Hepatic stellate cell (primary cell): ENCODE measurements around the gene FBLN2.

ENCODE experiments used
- DNase-seq: peaks from one replicate; pipeline ENCODE4 v3.0.0; 2011; ENCODE audit warnings: low spot score

The FBLN2 gene

GRCh38 chr3:13567684-13568514 is 19.0 kb downstream of the FBLN2 start:
- no peak for DNase-seq

GRCh38 chr3:13568515-13569028 is 19.6 kb downstream of the FBLN2 start:
- DNase-seq: no peak

DNA sequence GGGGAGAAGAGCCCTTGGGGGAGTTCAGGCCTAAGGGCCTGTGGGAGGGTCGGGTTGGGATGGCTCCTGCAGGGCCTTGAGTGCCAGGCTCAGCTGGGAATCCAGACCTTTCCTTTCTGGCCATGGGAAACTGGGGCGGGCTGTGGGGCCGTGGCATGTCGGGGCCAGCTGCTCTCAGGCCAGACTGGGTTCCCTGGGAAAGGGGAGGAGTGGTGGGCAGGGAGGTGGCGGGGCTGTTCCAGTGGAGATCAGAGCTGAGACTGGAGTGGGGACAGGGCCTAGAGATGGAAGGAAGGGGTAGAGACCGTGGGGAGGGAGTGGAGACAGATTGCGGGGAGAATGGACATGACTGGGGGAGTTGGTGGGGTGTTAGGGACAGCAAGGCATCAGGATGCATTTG is 20.3 kb downstream of the FBLN2 start:
- no peak for DNase-seq

DNA sequence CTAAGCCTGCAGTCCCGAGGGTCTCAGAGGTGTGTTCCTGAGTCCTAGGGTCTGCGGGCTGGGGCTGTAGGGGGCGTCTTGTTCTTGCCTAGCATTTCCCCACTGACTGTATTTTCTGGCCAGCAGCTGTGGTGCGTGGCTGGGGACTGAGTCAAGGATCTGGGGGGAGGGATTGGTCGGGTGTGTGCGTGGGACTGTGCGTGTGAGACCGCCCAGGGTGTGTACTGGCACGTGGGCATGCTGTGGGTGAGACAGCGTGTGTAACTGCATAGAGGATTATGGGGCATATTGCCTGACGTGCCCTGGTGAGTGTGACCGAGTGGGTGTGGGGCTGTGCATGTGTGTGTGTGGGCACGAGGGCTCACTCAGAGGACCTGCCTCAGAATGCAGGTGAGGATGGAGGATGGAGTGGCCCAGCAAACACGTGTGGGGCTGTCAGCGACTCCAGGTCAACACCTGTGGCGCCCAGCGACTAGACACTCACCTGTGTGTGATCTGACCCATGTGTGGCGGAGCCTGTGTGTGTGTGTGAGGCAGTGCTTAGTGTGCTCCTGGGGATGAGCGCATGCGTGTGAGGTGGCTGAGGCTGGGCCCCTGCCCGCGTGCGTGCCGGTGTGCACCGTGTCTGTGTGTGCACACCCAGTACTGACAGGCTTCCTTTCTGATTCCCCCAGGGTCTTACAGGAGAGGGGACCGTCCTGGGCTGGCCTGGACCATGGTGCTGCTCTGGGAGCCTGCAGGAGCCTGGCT is 20.9 kb downstream of the FBLN2 start:
- DNase-seq: no peak

DNA sequence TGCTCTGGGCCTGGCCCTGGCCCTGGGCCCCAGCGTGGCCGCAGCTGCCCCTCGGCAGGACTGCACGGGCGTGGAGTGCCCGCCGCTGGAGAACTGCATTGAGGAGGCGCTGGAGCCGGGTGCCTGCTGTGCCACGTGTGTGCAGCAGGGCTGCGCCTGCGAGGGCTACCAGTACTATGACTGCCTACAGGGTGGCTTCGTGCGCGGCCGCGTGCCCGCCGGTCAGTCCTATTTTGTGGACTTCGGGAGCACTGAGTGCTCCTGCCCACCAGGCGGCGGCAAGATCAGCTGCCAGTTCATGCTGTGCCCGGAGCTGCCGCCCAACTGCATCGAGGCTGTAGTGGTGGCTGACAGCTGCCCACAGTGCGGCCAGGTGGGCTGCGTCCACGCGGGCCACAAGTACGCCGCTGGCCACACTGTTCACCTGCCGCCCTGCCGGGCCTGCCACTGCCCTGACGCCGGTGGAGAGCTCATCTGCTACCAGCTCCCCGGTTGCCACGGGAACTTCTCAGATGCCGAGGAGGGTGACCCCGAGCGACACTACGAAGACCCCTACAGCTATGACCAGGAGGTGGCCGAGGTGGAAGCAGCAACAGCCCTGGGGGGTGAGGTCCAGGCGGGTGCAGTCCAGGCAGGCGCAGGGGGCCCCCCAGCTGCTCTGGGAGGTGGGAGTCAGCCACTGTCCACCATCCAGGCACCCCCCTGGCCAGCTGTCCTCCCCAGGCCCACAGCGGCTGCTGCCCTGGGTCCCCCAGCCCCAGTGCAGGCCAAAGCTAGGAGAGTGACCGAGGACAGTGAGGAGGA is 21.7 kb downstream of the FBLN2 start:
- DNase-seq: no peak

DNA sequence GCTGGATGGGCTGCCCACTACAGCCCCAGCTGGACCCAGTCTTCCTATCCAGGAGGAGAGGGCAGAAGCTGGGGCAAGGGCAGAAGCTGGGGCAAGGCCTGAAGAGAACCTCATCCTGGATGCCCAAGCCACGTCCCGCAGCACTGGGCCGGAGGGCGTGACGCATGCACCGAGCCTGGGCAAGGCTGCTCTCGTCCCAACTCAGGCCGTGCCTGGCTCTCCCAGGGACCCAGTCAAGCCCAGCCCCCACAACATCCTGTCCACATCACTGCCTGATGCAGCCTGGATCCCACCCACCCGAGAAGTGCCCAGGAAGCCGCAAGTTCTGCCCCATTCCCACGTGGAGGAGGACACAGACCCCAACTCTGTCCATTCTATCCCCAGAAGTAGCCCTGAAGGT is 22.3 kb downstream of the FBLN2 start:
- no peak for DNase-seq

DNA sequence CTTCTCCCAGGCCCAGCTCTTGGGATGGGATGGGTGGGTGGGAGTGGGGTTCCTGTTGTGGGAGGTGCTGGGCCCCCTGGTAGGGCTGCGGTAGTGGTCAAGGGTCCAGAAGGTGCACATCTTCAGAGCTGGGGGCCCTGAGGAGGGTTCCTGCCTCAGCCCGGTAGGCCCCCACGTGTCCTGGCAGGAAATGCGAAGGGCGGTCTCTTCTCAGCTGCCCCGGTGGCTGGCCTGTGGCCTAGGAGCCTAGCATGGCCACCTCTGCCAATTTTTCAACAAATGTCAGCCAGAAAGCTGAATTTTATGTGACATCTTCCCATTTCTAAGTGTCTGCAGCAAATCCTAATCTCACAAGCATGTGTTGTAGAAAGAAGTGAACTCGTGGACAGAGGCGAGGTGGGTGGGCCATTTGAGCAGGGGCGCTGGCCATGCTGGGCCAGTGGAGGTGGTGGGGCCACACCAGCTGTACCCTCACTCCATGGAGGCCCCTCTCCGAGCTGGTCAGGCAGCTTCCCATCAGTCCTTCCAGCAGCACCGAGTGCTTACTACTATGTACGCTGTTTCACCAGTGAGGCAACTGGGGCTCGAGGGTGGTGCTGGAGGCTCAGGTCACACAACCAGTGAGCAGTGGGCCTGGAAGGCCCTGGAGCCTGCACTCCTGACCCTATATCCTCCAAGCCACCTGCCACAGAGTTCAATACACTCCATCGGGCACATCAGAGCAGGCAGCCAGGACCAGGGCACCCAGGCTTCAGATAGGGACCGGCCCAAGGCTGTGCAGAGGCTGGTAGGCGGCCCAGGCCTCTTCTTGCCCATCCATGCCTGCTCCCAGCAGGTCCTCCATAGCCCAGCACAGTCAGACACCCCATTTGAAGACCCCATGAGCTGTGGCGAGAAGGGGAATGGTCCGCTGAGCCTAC is 23.2 kb downstream of the FBLN2 start:
- no peak for DNase-seq

DNA sequence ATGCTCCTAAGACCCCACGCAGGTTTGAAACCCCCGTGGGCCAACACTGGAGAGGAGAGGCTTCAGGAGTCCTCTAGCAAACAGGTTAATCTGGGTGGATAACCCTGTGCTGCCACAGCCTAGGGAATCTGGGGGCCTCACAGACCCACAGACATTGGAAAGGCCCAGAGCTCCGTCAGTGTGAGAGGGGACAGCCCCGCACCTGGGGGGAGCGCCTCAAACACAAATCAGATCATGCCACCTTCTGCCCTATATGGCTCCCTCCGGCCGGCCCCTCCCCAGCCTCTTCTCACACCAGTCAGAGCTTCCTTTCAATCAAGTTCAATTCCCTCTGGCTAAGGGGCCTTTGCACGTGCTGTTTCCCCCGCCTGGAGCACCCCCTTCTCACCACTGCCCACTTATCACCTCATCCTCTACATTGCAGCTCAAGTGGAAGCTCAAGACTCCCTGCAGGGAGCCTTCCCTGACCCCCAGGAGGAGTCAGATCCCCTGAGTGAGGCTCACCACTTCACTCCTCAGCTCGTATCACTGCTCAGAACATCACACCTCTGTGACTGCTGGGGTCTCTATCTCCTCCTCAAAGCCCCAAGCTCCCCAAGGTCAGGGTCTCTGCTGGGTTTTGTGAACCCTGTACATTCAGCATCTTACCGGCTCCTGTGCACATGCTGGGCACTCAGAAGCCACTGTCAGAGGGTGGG is 24.1 kb downstream of the FBLN2 start:
- no peak for DNase-seq

GRCh38 chr3:13574083-13574797 is 25.3 kb downstream of the FBLN2 start:
- DNase-seq: no peak

DNA sequence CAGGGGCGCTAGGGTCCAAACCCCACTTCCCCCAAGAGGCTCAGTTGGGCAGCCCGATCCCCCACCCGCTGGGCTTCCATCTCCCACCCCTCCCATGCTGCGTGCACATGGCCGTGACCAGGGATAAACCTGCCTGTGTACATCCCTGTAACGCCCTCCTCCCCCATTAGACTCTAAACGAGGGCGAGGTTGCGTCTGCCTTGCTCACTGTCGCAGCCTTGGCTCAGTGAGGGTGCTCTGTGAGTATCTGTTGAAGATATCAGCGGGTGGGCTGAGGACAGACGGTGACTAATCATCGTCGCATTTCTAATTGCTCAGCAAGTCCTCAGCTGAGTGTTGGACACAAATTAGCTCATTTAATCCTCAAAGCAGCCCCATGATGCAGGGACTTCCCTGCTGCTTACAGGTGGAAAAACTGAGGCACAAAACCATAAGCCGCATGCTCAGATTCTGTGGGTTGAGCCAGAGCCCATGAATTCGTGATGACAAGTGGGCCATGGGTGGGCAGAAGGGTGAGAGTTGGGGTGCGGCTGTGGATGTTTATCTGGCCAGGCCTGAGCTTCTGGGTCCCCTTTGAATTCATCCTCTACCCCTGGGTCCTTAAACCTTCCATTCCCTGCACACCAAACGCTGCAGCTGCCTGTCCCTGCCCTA is 26.0 kb downstream of the FBLN2 start:
- no peak for DNase-seq

DNA sequence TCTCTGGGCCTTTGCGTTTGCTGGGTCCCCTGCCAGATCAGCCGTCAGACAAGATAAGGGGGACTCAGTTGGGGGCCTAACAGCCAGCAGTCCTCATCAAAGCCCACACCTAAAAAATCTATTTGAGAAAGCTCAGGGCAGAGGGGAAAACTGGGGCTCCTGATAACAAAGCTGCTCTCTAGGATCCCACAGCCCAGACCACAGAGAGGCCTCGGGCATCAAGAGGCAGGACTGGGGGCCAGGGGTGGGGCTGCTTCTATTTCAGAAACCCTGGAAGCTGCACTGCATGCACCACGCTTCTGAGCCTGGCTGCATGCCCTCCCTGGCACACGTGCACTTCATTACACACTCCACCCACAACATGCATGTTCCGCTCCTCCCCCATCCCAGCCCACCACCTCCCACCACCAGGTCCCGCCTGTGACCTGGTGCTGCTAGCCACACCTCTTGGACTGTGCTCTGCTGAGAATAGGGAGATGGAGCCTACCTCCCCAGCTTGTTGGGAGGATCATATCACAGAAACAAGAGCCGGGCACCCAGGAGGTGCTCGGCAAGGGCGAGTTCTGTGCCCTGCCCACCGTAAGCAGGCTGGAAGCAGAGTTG is 26.6 kb downstream of the FBLN2 start:
- DNase-seq: no peak

DNA sequence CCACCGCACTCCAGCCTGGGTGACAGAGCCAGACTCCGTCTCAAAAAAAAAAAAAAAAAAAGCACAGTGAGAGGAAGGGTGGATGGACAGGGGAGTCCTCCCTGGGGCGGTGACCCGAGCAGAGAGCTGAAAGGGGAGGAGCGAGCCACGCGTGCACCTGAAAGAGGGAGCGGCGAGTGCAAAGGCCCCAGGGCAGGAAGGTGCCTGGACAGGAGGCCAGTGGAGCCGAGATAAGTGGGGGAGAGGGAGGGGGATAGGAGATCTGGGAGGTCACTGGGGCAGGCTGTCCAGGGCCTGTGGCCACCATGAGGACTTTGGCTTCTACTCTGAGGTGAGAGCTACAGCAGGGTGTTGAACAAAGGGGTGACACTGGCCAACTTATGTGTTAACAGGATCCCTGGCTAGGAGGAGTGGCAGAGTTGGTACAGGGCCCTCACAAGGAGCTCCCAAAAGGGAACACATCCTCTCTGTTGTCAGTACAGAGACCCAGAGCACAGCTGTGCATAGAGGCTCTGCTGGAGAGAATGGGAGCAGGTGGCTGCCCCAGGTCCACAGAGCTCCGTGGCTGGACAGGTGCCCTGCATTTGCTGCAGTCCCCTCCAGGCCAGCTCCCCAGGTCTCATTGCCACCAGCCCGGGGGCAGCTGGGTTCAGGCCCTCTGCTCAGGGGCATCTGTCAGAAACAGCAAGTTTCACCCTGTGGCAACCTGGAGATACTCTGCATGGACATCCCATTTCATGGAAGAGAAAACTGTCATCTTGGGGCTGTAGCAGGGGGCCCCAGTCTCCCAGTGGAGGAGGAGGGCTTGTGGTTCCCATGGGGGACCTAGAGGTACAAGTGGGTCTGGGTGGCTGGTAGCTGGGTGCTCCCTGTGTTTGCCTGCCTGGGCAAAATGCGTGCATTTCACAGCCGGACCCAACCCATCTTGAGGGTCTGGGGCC is 28.5 kb downstream of the FBLN2 start:
- no peak for DNase-seq

DNA sequence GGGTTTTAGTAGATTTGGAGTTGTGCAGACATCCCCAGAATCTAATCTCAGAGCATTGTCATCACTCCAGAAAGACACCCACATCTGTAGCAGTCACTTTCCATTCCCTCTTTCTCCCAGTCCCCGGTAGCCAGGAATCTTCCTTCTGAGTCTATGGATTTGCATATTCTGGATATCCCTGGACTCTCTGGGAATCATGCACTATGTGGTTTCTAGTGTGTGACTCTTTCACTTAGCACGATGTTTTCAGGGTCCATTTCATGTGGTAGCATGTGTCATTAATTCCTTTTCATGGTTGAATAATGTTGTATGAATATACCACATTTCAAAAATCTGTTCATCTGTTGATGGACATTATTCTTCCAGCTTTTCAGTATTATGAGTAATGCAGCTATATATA is 29.3 kb downstream of the FBLN2 start:
- DNase-seq: no peak

DNA sequence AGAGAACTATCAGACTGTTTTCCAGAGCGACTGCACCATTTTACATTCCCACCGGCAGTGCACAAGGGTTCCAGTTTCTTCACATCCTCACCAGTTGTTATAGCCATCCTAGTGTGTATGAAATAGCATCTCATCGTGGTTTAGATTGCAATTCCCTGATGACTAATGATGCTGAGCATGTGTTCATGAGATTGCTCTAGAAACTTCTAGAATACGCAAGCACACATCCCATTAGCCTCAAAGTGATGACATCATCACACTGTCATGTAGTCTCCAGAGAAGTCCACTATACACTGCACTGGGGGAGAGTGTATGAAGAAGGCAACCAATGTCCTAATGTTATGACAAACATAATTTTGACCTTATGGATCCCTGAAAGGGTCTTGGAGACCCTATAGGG is 30.1 kb downstream of the FBLN2 start:
- peak; percentile 43 for DNase-seq

GRCh38 chr3:13580256-13581023 is 31.5 kb downstream of the FBLN2 start:
- no peak for DNase-seq

DNA sequence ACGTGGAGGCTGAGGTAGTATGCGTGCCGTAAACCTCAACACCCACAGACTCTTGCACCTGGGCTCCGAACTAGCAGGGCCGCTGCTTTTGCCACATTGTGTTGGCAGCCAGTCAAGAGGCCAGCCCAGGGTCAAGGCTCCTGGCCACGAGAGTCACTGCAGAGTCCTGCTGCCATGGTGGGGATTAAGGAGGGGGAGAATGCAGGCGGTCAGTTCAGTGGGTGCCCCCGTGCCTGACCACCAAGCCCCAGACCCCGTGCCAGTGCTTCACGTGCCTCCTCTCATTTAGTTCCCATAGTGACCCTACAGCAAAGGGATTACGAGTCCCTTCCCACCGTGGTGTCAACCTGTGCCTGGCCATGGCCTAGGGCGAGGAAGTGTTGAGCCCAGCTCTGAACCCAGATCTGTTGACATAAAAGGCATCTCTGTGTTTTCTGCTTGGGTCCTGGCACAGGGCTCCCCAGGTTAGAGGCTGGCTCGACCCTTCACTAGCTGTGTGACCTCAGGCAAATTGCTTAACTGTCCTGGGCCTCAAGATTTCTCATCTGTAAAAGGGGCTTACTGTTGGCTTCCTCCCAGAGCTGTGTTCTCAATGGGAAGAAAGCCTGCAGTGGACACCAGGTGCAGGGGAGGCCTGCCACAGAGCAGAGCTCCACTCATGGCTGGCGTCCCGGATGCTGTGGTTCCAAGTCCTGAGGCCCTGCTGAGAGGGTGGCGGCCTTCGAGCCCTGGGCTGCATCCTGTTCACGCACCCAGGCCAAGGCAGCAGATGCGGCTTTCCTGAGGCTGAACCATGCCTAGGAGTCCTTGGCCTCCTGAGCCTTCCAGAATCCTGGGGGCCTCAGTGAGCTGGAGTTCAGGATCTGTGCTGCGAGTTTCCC is 32.8 kb downstream of the FBLN2 start:
- no peak for DNase-seq
